Embryonic facial prominence (tissue), 1 donor: ENCODE data around the gene SLC12A8.

Experiments
- DNase-seq: peaks from one replicate; pipeline ENCODE4 v3.0.0-alpha.2; 2016; ENCODE audit errors: extremely low spot score

SLC12A8 gene

GRCh38 chr3:125137358-125138033 is 75.1 kb downstream of the SLC12A8 start:
- no peak for DNase-seq

- DNase-seq = no peak
Observed at GRCh38 chr3:125136966-125137357, 75.6 kb downstream of the SLC12A8 start.

- DNase-seq = no peak
Observed at GRCh38 chr3:125136515-125136914, 76.0 kb downstream of the SLC12A8 start.

DNA sequence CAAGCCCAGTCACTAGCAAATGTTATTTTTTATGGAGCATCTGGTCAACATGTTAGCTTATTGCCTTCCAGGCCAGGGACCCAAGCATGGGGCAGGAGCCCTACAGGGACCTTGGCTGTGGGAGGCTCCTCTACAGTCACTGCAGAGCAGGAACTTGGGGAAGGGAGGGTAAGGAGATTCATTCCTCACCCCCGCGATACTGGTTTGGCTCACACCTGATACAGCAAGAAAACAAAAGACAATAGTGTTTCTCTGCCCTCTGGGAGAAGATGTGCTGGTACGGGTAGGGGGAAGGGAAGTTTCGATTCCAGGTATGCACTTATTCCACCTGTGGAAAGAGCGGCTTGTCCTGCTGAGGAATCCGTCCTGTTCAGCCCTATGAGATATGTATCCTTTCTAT is 77.6 kb downstream of the SLC12A8 start:
- no peak for DNase-seq

DNA sequence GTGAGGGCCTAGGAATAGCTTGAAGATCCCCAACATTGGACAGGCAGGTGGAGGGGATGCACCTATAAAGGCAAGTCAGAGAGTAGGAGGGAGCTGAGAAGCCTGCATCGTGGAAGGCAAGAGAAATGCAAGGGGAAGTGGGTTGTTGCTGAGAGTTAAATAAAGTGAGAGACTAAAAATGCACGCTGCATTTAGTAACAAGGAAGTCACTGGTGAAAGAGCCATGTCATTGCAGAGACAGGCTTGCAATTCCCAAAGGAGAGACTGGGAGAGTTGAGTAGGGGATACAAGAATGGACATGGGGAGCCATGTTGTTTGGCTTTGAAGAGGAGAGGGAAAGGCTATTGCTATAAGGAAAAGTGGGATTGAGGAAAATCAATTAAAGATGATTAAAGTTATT is 79.7 kb downstream of the SLC12A8 start:
- no peak for DNase-seq

GRCh38 chr3:125129512-125129997 is 83.0 kb downstream of the SLC12A8 start:
- peak; percentile 86 for DNase-seq

DNA sequence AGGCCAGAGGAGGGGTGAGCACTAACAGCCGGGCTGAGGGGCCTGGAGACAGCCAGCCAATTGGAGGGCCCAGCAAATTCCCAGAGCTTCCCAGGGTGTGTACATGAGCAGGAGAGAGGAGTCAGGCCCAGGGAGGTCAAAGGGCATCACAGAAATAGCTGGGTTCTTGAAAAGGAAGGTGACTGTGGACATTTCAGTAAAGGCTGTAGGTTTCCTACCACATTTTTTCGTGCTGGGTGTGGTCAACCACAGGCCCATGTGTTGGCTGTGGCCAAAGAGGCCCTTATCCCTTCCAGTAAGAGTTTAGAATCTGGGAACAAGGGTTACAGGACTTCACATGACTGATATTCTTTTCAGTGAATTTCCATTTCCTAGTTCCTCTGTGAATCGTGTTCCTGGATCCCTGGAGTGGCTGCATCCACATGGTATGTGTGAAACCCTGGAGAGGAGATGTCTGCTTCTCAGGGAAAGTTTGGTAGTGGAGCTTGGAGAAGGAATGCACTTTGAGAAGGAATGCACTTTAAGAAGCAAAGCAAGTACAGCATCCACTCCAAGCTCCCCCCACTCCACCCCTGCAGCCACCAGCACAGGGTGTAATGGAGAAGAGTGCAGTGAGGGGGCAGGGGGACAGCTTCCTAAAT is 83.6 kb downstream of the SLC12A8 start:
- DNase-seq = peak; percentile 34

- DNase-seq = no peak
Observed at GRCh38 chr3:125126323-125126722, 86.2 kb downstream of the SLC12A8 start.

DNA sequence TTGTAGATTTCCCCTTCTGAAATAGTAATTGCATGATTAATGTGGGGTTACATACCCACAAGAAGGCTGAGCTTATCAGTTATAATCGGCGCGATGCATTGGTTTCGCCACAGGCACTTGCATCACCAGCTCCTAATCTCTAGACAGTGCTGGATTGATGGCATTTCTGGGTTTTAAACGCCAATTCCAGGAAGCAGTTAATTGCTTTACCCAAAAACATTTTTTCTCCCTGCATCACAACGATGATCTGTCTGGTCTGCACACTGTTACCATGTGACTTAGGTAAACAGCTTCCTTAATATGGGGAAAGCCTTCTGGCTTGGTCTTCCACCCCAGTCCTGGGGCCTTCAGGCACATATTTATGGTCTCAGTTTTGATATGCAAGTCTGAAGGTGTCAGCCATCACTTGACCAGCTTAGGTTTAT is 86.7 kb downstream of the SLC12A8 start:
- DNase-seq = no peak

DNA sequence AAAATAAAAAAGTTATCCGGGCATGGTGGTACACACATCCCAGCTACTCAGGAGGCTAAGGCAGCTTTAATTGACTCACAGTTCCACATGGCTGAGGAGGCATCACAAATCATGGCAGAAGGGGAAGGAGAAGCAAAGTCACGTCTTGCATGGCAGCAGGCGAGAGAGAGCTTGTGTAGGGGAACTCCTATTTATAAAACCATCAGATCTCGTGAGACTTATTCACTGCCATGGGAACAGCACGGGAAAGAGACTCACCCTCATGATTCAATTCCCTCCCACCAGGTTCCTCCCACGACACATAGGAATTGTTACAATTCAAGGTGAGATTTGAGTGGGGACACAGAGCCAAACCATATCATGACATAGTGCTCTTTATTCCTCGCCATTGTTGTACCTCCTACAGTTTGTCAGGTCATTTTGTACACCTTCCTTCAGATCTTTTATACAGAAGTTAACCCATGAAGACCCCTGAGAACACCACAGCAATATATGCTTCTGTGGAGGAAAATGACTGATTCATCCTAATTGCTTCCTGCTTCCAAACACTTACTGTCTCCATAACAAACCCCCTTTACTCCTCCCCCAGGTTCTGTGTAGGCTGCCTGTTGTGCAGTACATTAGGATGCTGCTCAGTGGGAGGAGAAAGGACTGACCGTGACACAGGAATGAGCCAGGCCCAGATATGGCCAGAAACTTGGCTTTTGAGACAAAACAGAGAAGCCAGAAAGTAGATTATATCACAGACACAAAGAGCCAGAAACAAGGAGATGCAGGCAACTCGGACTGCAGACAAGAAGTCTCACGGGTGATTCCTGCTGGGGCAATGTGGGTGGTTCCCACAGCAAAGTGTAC is 88.9 kb downstream of the SLC12A8 start:
- no peak for DNase-seq

DNA sequence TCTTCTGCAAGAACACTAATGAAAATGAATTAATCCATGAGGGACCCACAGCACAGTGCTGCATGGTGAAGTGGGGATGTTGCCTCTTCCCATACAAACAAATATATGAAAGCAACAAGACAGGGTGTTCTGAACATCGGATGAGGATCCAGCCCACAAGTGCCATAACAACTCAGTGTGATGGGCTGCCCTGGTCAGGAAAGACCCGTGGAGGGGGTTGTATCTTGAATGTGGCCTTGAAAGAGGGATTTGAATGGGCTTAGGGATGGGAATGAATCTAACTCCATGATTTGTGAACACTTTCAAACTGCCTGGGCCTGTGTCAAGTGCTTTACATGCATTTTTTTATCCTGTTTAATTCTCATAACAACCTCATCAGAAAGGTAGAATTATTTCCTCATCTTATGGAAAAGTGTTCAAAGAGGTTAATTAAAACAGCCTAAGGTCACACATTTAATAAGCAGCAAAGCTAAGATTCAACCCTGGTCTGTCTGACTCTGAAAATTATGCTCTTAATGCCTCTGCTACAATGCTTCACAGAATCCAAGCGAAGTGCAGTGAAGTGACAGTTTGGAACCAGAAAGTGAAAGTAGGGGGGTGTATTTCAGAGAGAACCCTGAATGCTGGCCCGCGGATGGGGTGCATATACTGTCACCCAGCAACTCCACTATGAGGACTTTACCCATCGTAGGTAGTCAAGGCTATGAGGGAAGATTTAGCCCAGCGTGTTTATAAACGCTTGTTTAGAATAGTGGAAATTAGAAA is 91.1 kb downstream of the SLC12A8 start:
- DNase-seq = no peak

DNA sequence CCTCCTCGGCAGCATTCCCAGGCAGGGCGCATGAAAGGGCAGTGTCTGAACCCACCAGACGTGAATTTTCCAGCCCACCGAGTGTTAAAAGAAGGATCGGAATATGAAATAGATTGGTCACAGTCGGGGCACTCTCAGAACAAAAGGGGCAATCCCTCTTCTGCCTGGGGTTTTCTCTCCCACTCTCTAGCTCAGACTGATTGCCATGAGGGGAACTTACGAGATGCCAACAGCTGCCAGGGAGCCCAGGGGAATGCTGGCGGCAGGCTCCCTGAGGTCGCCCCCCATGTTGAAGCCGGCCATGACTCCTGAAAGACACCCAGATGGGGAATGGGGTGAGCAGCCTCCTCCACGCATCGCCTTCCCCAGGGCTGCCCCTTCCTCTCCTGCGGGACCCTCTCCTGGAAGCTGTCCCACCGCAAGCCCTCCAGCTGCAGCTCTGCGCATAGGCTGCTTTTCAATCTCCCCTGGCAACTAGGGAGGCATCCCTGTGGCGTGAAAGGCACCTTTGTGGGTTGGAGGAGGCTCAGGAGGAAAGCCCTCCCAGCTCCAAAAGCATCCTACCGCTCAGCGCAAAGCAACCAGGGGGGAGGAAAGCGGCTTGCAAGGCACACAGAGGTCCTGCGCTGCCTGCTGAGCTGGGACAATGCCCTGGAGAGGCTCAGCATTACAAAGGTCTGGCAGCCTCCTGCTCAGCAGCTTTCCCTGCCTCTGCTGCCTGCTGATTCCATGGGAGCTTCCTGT is 92.0 kb downstream of the SLC12A8 start:
- no peak for DNase-seq

- no peak for DNase-seq
Observed at GRCh38 chr3:125119752-125120378, 92.7 kb downstream of the SLC12A8 start.

DNA sequence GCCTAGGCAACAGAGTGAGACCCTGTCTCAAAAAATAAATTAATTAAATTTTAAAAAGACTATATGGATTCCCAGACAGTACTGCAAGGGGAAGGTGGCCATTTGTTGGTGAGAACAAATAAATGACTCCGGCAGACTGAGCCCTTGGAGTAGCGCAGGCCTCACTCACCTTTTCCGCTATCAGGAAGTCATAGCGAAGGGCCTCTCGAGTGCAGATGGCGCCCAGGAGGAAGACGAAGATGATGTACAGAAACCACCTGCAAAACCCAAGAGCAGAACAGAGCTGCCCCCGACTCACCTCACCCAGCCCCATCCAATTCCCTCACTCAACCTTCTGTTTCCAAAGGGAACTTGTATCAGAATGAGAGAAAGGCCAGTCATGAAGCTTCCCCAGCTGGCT is 93.9 kb downstream of the SLC12A8 start:
- DNase-seq = no peak

DNA sequence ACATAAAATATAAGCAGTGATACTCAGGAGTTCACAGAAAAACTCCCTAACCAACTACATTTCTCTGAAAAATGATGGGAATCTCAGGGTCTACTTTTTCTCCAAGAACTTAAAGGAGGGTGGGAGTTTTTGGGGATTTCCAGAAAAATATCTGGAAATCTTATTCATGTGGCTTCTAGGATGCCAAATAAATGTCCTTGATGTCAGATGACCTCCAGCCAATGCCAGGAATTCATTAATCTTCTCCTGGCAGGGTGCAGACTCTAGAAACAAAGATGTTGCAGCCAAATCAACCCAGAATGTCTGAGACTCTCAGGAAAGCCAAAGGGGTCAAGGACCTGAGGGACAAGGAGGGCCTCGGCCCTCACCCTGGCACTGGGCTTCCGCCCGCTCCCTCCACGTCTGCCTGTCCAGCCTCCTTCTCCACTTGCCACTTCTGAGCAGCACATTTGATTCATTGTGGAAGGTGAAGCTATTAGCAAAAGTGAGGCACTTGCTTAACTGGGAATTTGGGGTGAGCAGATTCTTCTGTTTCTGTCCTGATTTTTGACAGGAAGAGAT is 94.8 kb downstream of the SLC12A8 start:
- no peak for DNase-seq

- DNase-seq = no peak
Observed at GRCh38 chr3:125116311-125117080, 96.1 kb downstream of the SLC12A8 start.

GRCh38 chr3:125115640-125116039 is 96.9 kb downstream of the SLC12A8 start:
- DNase-seq = no peak

DNA sequence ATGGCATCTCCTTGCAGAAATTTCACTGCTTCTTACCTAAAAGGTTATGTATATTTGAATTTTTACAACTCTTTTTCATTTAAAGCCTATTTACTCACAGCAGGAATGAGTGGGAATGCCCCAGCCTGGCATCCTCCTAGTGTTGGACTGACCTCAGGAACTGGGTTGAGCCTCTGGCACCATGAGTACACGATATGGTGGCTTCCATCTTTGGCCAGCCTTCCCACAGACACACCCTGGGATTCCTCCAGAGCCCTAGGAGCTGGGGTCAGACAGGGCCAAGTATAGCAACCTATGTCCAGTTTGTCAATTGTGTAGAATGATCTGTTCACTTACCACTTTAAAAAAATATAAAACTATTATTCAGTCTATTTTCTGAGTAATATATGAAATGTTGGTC is 99.6 kb downstream of the SLC12A8 start:
- DNase-seq = no peak

- DNase-seq = no peak
Observed at GRCh38 chr3:125110876-125111480, 101.6 kb downstream of the SLC12A8 start.
